HG03039 (cell line): ENCODE measurements around the gene NPAS3.

Experiments
- ATAC-seq: cut with Tn5 transposase; IDR thresholded peaks from one replicate; pipeline ENCODE4 v1.9.1; 2021; ENCODE audit warnings: mild to moderate bottlenecking, moderate library complexity; ENCODE audit not compliant: unreplicated experiment

Gene NPAS3

DNA sequence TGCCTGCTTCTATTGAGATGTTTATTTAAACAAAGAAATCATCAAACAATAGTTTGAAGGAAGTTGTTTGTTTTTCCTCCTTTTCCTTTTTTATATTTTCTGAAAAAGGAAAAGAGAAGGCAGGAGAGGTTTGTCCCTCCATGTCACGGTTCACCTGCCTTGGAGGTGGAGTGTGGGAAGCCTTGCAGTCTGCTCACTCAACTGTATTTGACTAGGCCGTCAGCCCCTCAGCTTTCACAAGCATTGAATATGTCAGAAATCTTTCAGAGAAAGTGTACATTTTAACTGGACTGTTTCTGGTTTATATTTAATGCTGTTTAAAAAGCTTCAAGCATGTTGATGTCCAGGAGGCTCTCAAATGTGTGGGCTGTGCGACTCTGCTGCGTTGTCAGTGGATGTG is 370.4 kb downstream of the NPAS3 start:
- no peak for ATAC-seq

DNA sequence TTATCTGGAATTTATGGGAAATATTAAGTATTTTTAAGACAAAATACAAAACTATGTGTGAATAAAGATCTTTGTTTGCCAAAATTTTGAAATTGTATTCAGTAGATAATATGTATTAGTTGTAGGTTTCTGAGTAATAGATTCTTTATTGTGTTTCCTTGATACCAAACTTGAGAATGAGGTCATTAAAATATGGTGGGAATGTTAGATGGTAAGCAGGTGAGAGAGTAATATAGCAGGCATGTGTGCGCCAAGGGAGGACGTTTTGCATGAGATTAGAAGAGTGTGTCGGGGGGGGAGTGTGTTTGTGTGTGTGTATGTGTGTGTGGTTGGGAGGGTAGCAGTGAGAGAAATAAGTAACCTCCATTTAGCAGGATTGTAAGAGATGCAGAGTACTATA is 376.5 kb downstream of the NPAS3 start:
- ATAC-seq: no peak

DNA sequence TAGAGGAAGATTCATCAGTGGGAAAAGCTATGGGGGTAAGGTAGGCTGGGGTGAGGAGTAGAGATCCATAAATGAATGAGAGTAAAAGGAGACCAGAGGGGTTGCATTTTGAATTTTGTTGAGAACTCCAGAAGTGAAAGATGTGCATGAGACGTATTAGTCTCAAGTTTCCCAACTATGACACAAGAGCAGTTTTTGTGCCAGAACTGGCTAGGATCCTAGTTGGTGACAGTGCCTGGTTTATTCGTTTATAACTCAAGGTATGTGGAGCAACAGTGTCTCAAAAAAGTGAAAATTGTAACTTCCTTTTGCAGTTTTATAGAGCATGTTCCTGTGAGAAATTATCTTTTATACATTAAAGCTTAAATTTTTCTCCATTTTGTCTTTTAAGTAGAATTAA is 377.0 kb downstream of the NPAS3 start:
- ATAC-seq: no peak

DNA sequence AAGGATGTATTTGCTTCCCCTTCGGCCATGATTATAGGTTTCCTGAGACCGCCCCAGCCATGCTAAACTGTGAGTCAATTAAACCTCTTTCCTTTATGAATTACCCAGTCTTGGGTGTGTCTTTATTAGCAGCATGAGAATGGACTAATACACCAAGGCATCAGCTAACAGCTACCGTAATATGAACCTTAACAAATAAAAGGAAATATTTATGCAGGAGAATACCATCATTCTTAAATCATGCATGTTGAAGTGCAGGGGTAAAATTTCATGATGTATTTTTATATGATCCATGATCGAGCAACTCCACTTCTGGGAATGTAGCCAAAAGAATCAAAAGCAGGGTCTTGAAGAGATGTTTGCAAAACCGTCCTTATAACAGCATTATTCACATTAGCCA is 379.0 kb downstream of the NPAS3 start:
- no peak for ATAC-seq

DNA sequence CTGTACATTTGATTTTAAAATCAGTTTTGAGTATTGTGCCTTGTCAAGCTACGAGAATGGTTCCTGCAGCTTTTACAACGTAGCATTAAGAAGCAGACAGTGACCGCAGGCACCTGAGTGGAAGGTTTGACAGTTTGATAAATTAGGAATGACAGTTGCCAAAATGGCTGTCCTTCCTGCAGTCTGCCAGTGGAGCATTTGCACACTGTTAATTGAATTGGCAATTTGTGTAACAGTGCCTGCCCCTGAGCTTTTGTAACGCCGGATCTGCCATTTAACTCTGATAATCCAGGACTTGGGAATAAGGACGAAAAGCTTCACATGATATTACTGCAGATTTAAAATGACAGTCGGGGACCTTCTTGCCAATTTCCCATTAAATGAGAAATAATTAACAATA is 385.3 kb downstream of the NPAS3 start:
- ATAC-seq: no peak

DNA sequence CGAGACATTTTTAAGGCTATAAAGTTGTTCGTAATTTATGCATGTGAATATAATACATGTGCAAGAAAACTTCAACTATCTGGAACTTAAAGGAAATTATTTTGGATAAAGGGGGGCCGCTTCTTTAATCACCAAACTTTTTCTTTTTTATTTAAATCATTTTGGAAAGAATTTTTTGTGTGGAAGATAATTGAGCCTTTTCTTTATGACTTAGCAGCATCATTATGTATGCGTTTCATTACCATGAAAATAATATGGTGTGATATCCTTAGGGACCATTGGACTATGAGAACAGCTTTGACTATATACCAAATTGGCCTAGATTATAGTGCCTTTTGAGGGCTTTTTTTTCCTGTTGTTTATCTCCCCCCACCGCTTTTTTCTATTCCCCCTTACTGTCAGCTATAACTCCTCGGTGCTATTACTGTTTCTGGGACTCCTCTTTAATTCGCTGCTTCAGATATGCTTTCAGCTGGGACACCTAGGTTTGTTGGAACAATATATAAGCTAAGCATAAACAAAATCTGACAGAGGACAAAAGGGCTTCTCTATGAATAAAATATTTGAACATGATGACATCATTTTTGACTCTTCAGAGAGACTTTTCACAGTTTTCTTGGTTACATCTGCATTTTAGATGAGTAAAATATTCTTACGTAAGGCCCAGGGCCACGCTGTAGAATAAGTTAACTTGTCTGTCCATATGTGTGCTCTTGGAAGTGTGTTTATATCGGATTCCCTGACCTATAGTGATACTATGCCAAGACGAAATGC is 392.7 kb downstream of the NPAS3 start:
- ATAC-seq: no peak

DNA sequence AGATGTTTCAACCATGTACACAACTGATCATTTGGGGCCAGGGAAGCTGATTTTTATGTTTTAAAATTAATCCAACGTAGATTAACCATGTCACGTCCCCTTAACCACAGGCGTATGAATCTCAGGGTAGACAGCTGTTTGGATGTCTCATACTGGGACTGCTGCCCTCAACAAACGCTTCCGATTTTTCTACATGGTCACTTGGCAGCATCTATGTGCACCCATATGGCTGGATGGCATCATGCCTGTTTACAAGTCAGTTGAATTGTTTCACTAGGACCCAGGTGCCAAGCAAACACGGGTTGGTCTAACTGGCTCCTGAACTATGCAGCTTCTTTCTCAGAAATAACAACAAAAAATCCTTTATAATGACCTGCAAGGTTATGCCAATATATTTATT is 393.8 kb downstream of the NPAS3 start:
- no peak for ATAC-seq

DNA sequence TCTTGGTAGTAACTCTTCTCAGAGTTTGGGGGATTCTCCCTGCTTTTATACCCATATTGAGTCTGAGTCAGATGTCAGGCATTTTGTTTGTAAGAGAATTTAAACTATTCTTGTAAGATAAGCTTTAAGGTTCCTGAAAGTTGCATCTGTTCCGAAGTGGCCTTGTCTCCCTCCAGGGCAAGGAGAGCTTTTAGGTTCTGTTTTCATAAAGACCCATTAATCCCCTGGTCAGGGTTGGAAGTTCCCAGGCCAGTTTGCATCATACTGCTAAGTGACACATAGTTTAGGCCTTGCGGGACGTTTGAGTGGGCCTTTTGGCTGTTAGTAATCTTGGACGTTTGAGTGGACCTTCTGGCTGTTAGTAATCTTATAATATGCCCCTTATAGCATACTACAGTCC is 396.7 kb downstream of the NPAS3 start:
- no peak for ATAC-seq

DNA sequence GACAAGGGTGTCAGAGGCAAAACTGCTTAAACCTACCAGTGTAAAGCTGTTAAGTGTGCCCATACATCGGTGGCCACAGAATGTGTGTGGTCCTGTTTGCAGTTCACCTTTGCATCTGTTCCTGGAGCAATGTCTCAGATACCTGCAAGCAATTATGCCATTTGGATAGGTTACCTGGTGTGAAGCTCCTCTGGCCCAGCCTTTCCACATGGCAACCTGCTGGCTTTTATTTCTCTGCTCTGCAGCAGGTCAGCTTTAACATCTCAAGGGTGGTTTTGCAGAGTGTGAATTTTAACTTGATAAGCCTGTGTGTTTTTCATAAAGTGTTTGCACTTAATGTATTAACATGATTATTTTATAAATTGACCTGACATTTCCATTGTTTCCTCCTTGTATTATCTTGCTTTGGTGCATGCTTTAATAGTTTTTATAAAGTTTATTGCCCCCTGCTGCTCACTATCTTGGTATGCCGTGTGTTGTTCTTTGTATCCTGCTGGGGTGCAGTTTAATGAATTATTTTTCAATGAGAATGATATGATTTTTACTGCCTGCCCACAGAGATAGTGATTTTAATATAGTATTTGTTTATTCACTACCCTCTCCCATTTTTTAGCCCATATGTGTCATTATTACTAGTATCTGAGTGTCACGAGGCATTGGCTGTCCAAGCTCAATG is 403.8 kb downstream of the NPAS3 start:
- no peak for ATAC-seq

DNA sequence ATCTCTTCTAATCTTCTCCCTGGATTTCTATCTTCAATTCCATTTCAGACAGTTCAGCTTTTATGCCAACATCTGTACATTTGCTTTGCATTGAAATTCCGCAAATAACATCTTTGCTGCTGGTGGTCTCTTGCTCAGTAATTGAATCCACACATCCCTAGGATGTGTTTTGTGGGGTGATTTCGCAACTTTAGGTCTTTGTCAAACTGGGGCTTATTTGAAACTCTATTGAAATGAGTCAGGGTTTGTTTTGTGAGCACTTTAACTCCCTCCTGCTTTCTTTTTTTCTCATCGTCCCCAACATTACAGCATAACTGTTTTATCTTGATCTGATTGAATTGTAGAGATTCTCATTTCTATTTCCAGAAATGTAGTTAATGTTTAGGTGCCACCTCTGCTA is 404.3 kb downstream of the NPAS3 start:
- no peak for ATAC-seq

DNA sequence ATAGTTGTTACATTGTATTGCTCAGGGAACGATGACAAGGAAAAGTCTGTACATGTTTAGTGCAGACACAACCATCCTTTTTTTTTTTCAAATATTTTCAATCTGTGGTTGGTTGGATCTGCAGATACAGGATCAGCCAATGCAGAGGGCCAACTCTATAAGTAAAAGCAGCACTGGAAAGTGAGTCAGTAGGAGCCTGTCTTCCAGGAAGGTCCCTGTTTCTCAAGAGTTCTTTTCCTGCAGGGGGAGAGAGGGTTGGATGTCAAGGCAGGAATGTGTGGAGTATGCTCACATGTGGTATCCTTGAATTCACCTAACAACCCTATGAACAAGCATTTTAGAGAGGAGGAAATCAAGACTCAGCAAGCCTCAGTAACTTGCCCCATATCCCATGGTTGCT is 409.1 kb downstream of the NPAS3 start:
- ATAC-seq: no peak

DNA sequence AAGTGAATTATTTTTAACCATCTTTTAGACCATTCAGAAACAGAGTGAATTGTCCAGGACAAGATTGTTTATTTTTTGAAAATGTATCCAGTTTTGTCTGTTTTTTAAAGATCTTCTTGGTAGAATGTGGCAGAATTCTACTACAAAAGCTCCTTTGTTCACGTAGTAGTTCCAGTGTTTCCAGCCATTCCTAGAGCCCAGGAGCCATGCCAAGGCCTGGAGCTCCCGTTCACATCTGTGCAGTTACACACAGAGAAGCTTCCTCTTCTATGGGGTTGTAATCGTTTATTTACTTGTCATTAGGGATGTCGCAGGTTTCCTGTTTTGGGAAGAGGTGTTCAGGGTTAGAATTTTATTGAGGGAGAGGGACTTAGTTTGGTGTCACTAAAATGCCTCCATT is 409.8 kb downstream of the NPAS3 start:
- ATAC-seq: no peak

DNA sequence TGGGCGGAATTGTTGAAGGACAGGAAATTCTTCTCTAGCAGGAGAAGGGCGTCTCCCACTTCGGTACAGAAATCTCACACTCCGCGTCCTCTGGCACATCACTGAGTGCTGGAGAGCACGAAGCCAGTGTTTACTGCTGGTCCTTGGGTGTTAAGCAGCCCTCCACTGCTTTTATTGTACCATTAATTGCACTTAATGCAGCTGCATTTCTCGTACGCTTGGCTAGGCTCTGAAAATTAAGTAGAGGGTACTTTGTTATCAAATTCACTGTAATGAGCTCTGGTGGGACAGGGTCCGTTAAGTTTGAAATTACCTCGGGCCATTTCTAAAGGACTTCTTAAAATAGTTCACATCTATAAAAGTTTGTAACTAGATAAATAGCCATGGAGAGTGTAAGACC is 411.2 kb downstream of the NPAS3 start:
- no peak for ATAC-seq

DNA sequence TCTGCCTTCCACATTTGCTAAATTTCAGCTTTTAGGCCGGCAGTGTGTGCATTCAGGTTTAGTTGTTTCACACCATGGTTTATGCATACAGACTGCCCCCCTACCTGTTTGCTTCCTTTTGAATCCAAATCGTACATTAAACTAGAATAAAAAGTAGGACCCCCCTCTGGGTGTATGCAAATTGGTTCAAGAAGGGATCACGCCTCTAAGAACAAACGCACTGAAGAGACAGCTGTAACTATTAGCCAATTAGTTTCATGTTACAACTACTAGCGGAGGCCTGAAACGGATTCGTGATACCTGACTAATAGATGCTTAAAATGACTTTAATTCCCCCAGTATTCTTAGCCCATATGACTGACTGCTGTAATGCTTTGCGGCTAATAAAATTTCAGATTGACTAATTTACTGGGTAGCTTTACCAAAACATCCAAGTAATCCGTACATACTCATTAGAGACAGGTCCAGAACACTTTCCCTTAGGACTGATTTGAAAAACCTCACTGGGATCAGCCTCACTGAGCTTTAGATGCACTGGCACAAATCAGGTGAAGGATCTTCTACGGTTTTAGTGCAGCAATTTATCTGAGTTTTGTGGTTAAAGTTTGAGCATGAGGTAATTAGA is 411.8 kb downstream of the NPAS3 start:
- ATAC-seq: no peak

DNA sequence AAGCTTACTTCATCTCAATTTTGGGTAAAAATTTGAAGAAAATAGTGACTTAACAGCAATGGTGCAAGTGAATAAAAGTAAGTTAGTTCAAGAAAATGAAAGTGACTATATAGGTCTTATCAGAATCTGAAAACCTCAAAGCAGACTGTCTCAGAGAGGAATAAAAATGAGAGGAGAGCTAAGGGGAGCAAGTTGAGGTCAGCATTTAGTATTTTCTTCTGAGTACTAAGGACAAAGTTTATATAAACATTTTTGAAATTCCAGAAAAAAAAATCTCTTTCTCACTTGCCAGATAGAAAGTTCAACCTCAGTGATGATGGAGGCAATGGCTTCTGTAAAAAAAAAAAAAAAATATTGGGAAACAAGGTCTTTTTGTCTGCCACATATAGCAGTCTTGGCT is 414.1 kb downstream of the NPAS3 start:
- ATAC-seq: no peak

DNA sequence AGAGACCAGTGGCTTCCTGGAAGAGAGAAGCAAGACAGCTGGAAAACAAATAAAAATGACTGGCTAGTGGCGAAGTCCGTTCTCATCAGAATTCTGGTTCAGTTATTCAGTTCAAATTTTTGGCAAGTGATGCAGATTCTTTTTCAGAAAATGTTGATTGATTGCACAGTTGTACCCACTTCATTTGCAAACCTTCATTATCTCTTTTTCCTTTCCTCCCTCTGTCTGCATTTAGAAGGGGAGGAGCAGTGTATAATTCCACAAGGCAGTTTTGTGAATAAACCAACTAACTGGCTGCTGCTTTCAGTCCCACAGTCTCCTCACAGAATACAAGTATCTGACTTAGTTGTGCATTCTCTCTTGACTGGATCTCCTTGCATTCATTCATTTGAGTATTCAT is 417.5 kb downstream of the NPAS3 start:
- ATAC-seq: no peak

DNA sequence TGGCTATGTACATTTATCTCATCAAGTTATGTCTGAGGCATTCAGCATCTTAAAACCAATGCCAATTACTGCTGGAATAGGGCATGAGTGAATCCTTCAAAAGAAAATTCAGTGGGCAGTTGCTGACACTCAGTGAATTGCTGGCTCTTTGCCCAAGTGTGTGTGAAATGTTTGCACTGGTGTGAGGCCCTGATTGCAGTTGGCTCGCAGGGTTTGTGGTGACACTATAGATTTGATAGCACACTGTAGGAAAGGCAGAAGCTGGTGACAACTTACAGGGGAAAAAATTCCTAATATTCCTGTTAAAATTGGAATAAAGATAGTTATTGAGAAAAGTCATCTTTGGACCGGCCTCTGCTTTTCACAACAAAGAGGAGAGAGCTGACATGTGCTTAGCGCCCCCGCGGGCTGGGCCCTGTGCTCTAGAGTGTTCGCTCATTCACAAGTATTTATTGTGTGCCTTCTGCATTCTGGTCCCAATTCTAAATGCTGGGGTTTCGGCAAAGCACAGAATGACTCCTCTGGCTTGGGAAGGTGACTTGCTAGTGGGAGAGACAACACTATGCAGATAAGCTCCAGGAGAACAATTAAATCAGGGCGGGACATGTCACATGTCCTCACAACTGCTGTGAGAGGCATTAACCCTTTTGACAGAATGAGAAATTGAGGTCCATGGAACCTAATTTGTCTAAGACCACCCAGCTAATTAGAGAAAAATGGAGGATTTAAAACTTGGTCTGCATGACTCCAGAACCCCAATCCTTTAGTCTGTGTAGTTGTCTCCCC is 418.7 kb downstream of the NPAS3 start:
- no peak for ATAC-seq

DNA sequence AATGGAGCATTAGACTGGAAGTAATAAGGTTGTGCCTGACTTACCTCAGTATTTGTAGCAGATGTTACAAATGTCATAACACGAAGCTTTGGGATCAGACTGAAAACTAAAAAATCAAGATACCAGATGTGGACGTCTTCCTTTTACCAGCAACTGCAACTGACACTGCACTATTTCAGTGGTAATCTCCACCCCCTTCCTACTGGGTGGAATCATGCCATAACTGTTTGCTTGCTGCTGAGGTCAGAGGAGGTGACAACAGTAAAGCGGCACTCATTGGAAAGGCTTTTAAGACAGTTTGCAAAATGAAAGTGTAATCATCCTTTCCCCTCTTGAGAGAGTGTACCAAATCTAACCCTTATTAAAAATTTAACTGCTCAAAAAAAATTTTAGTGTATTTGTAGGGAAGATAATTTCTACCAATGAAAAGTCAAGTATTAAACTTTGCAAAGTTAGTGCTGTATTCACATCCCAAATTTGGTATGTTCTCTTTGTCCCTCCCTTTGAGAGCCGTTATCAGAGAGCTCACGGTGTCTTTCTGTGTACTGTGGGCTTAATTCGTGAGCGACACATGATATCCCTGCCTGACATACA is 420.7 kb downstream of the NPAS3 start:
- ATAC-seq: no peak

DNA sequence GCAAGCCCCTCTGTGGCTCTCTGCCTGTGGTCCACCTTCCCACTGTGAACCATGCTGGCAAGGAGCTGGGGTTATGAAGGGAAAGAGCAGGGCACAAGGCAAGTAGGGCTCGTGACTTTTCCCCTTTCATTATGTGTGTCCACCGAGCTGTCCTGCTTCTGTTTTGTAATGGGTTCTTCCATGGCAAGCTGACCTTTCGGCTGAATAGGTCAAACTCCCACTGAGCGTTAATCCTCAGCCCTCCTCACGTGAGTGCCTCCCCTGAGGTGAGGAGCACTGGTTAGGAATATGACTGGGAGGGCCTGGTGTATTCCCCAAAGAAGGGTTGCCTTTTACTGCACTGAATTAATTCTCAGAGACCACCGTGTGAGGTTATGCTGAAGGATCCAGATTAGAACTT is 424.3 kb downstream of the NPAS3 start:
- ATAC-seq: no peak

DNA sequence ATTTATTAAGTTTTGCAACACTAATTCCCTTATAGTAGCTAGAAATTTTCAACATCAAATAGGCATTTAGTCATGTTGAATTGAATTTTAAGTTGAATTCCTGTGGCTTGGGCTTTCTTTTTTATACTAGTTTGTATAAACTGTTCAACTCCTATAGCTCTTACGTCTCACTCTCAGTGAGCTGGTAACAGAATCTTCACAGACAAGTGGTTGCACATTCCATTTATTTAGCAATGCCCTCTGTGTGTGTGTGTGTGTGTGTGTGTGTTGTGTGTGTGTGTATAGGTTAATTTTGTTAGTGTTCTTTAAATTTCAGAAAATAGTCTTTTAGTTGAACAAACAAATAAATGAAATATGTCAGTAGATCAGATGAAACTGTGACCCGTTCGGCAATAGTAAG is 425.0 kb downstream of the NPAS3 start:
- ATAC-seq: no peak

DNA sequence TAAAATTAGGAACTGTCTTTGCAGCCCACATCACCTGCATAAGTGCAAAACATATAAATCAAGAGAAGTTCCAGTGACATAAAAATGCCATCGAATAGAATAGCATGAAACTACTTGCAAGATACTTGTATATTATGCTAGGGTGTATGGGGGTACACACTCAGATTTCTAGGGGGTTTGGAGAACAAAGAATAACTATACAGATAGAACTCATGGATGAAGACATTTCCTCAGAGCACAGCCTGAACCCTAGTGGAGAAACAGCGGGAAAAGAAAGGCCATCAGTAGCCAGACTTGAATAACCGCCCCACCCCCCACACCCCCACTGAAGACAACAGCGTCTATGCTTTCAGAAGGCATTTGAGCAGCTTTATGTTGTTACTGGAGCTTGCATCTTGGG is 425.8 kb downstream of the NPAS3 start:
- no peak for ATAC-seq
